HEK293 (cell line): ENCODE measurements around the gene KRTAP12-3.

Source experiments
- CTCF ChIA-PET: fragments of 350-600 bp; formaldehyde crosslinking; extraction: SDS; loops from one replicate; lab custom pipeline; 2021; ENCODE audit warnings: antibody characterized with exemption; lab: Yijun Ruan, JAX
- POLR2A ChIA-PET: fragments of 300-600 bp; formaldehyde crosslinking; extraction: SDS; loops from one replicate; lab custom pipeline; 2020; ENCODE audit warnings: antibody characterized with exemption, inconsistent platforms; lab: Yijun Ruan, JAX
- H3K27ac ChIP-seq: fragments of 200-500 bp; sonication (Bioruptor generic); 2 replicates; pipeline ENCODE4 v1.5.1; 2014; ENCODE audit warnings: low read depth, low read length, control low read depth, inconsistent platforms; ENCODE audit errors: extremely low read depth
- H3K36me3 ChIP-seq, 2 experiments: fragments of 200-500 bp in 1 of 2; sonication (Bioruptor generic) in 1 of 2; 1 replicate in 1 of 2; 2 replicates in 1 of 2; pipeline ENCODE4 v1.5.1; 2014 to 2017; ENCODE audit warnings: inconsistent platforms in 2 of 2, low read length in 2 of 2; ENCODE audit not compliant: control insufficient read depth in 2 of 2, insufficient read depth in 1 of 2
- H3K4me1 ChIP-seq: fragments of 200-500 bp; sonication (Bioruptor generic); 2 replicates; pipeline ENCODE4 v1.5.1; 2014; ENCODE audit warnings: mild to moderate bottlenecking, low read length, inconsistent platforms; ENCODE audit not compliant: control insufficient read depth, insufficient read depth
- H3K4me3 ChIP-seq: 2 replicates; pipeline ENCODE4 v1.5.1; 2011; ENCODE audit warnings: low read depth, mild to moderate bottlenecking, control low read depth, low read length, moderate library complexity
- H3K9me3 ChIP-seq: fragments of 200-500 bp; sonication (Bioruptor generic); 2 replicates; pipeline ENCODE4 v1.5.1; 2014; ENCODE audit warnings: low read depth, low read length, inconsistent platforms; ENCODE audit not compliant: control insufficient read depth, insufficient read depth
- HOXA7 ChIP-seq: sonication (generic); formaldehyde crosslinking; IDR thresholded peaks from 2 replicates; pipeline ENCODE4 v1.8.1; 2022; ENCODE audit warnings: missing genetic modification reagents, borderline replicate concordance
- ZEB2 ChIP-seq: fragments of 450-650 bp; formaldehyde crosslinking; IDR thresholded peaks from 2 replicates; pipeline ENCODE4 v1.5.1; 2016; ENCODE audit warnings: missing biosample characterization, missing genetic modification characterization
- ZIC2 ChIP-seq: fragments of 450-650 bp; formaldehyde crosslinking; IDR thresholded peaks from 2 replicates; pipeline ENCODE4 v1.5.1; 2016; ENCODE audit warnings: missing biosample characterization, missing genetic modification characterization
- ZNF112 ChIP-seq: fragments of 450-650 bp; formaldehyde crosslinking; IDR thresholded peaks from 2 replicates; pipeline ENCODE4 v1.5.0; 2017; ENCODE audit warnings: missing biosample characterization, missing genetic modification characterization
- ZNF114 ChIP-seq: fragments of 450-650 bp; formaldehyde crosslinking; IDR thresholded peaks from 2 replicates; pipeline ENCODE4 v1.5.0; 2017; ENCODE audit warnings: missing biosample characterization, missing genetic modification characterization
- ZNF169 ChIP-seq: fragments of 450-650 bp; formaldehyde crosslinking; IDR thresholded peaks from 2 replicates; pipeline ENCODE4 v1.5.1; 2016; ENCODE audit warnings: missing biosample characterization, missing genetic modification characterization
- ZNF280C ChIP-seq: fragments of 450-650 bp; formaldehyde crosslinking; IDR thresholded peaks from 2 replicates; pipeline ENCODE4 v1.5.1; 2016; ENCODE audit warnings: missing biosample characterization, missing genetic modification characterization
- ZNF302 ChIP-seq: fragments of 450-650 bp; formaldehyde crosslinking; IDR thresholded peaks from 2 replicates; pipeline ENCODE4 v1.5.1; 2016; ENCODE audit warnings: missing biosample characterization, missing genetic modification characterization, low read depth
- ZNF335 ChIP-seq: fragments of 450-650 bp; formaldehyde crosslinking; conservative IDR thresholded peaks from 2 replicates; pipeline ENCODE4 v1.5.1; 2016; ENCODE audit warnings: missing biosample characterization, missing genetic modification characterization
- ZNF350 ChIP-seq: fragments of 450-650 bp; formaldehyde crosslinking; IDR thresholded peaks from 2 replicates; pipeline ENCODE4 v1.5.0; 2017; ENCODE audit warnings: missing biosample characterization, mild to moderate bottlenecking, missing genetic modification characterization
- ZNF391 ChIP-seq: fragments of 450-650 bp; formaldehyde crosslinking; IDR thresholded peaks from 2 replicates; pipeline ENCODE4 v1.5.1; 2016; ENCODE audit warnings: low read depth, missing biosample characterization, missing genetic modification characterization, borderline replicate concordance
- ZNF416 ChIP-seq: fragments of 450-650 bp; formaldehyde crosslinking; IDR thresholded peaks from 2 replicates; pipeline ENCODE4 v1.5.1; 2016; ENCODE audit warnings: missing biosample characterization, missing genetic modification characterization
- ZNF544 ChIP-seq: fragments of 450-650 bp; formaldehyde crosslinking; IDR thresholded peaks from 2 replicates; pipeline ENCODE4 v1.5.0; 2017; ENCODE audit warnings: missing biosample characterization, missing genetic modification characterization
- ZNF600 ChIP-seq: fragments of 450-650 bp; formaldehyde crosslinking; IDR thresholded peaks from 2 replicates; pipeline ENCODE4 v1.5.1; 2016; ENCODE audit warnings: missing biosample characterization, missing genetic modification characterization
- ZNF645 ChIP-seq: fragments of 450-650 bp; formaldehyde crosslinking; IDR thresholded peaks from 2 replicates; pipeline ENCODE4; 2016; ENCODE audit warnings: missing biosample characterization, missing genetic modification characterization
- TF ChIP-seq, protein P1 (sequence below): fragments of 450-650 bp; formaldehyde crosslinking; IDR thresholded peaks from 2 replicates; pipeline ENCODE4 v1.5.1; 2016; ENCODE audit warnings: missing biosample characterization, missing genetic modification characterization
- TF ChIP-seq, protein P2 (sequence below): fragments of 450-650 bp; formaldehyde crosslinking; IDR thresholded peaks from 2 replicates; pipeline ENCODE4 v1.5.1; 2016; ENCODE audit warnings: missing biosample characterization, missing genetic modification characterization

Gene KRTAP12-3

DNA sequence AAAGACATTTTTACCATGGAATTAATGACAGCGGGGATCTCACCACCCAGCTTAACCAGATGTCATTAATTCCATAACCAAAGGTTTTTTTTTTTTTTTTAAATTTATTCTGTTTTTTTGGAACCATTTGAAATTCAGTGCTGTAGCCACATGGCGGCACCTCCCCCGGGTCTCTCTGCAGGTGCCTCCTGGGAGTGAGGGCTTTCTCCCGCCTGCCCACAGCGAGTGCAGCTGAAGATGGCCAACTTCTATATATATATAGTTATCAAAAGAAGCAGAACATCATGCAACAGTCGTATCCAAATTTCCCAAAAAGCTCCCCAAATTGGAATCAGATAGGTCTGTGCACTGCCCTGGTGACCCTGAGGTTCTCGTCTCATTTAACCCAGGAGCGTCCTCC, 42.3 kb upstream of the KRTAP12-3 start:
- H3K4me3 ChIP-seq, result no peak overlapping the region
- H3K36me3 ChIP-seq, result no peaks in the 10 kb centered on the region
- no peaks in the 10 kb centered on the region for H3K4me1 ChIP-seq
- TF ChIP-seq, protein P1, sequence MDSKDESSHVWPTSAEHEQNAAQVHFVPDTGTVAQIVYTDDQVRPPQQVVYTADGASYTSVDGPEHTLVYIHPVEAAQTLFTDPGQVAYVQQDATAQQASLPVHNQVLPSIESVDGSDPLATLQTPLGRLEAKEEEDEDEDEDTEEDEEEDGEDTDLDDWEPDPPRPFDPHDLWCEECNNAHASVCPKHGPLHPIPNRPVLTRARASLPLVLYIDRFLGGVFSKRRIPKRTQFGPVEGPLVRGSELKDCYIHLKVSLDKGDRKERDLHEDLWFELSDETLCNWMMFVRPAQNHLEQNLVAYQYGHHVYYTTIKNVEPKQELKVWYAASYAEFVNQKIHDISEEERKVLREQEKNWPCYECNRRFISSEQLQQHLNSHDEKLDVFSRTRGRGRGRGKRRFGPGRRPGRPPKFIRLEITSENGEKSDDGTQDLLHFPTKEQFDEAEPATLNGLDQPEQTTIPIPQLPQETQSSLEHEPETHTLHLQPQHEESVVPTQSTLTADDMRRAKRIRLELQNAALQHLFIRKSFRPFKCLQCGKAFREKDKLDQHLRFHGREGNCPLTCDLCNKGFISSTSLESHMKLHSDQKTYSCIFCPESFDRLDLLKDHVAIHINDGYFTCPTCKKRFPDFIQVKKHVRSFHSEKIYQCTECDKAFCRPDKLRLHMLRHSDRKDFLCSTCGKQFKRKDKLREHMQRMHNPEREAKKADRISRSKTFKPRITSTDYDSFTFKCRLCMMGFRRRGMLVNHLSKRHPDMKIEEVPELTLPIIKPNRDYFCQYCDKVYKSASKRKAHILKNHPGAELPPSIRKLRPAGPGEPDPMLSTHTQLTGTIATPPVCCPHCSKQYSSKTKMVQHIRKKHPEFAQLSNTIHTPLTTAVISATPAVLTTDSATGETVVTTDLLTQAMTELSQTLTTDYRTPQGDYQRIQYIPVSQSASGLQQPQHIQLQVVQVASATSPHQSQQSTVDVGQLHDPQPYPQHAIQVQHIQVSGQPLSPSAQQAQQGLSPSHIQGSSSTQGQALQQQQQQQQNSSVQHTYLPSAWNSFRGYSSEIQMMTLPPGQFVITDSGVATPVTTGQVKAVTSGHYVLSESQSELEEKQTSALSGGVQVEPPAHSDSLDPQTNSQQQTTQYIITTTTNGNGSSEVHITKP, result no peak
- TF ChIP-seq, protein P2, sequence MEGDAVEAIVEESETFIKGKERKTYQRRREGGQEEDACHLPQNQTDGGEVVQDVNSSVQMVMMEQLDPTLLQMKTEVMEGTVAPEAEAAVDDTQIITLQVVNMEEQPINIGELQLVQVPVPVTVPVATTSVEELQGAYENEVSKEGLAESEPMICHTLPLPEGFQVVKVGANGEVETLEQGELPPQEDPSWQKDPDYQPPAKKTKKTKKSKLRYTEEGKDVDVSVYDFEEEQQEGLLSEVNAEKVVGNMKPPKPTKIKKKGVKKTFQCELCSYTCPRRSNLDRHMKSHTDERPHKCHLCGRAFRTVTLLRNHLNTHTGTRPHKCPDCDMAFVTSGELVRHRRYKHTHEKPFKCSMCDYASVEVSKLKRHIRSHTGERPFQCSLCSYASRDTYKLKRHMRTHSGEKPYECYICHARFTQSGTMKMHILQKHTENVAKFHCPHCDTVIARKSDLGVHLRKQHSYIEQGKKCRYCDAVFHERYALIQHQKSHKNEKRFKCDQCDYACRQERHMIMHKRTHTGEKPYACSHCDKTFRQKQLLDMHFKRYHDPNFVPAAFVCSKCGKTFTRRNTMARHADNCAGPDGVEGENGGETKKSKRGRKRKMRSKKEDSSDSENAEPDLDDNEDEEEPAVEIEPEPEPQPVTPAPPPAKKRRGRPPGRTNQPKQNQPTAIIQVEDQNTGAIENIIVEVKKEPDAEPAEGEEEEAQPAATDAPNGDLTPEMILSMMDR (tag by site-specific recombination), result no peak
- TF ChIP-seq ZNF645 (tag by site-specific recombination) (no peak), HOXA7 (no peak), ZNF416 (tag by site-specific recombination) (no peak), ZNF112 (tag by site-specific recombination) (no peak), ZNF280C (no peak), ZNF350 (tag by site-specific recombination) (no peak), ZNF544 (tag by site-specific recombination) (no peak)
- CTCF ChIA-PET, result interaction anchor here (1.1 kb wide), 1 partner anchor 105 kb away, joined by 6 read pairs; no protein-coding TSS in a partner anchor
- H3K27ac ChIP-seq, result no peak overlapping the region
- POLR2A ChIA-PET, result no interaction called here
- H3K9me3 ChIP-seq, result no peaks in the 10 kb centered on the region

DNA sequence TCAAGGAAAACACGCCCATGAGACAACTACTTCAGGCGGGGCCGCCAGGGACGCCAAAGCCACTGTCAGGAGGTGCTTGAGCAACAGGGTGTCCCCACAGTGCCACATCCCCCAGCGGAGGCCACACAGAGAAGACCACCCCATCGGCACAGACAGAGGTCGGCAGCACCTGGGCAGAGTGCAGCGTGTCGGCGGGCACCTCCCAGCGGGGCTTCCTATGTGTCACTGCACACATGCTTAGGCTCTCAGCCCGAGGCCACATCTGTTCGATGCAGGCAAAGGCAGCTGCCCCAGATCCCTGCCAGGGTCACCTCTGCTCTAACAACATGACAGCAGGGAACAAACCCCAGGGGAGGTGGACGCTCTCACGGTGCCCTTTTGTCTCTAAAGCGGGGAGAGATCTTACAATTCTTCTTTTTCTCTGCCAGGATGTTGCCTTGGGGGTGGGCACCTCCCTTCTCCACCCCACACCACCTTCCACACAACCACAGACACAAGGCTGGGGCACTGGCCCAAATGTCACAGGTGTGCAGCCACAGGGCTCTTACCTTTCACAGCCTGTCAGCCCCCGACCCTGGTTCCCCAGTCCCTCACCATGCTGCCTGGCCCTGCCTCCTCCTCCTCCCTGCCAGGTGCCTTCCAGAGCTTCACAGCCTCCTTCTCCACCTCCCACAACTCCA, 41.7 kb upstream of the KRTAP12-3 start:
- Histone ChIP-seq H3K4me3 (no peak overlapping the region), H3K27ac (no peak overlapping the region), H3K9me3 (no peaks in the 10 kb centered on the region), H3K36me3 (no peaks in the 10 kb centered on the region), H3K4me1 (no peaks in the 10 kb centered on the region)
- CTCF ChIA-PET, result interaction anchor here (1.1 kb wide), 1 partner anchor 105 kb away, joined by 6 read pairs; no protein-coding TSS in a partner anchor
- POLR2A ChIA-PET, result no interaction called here
- TF ChIP-seq ZIC2 (tag by site-specific recombination) (peak; percentile 88), ZNF391 (tag by site-specific recombination) (no peak), ZEB2 (tag by site-specific recombination) (no peak)

DNA sequence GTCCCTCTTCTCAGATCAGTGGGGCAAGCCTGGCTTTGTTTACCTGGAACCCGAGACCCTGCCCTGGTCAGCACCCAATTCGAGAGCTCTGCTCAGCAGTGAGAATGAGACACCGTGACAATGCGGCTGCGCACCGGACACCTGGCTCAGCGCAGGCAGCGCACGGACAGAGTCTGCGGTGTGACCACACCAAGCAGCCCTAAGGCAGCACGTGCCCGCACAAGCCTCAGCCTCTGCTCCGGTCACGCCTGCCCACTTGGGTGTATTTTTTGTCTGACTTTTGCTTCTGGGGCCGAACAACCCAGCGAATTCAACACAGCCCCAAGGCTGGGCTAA, 41.2 kb upstream of the KRTAP12-3 start:
- Histone ChIP-seq H3K27ac (no peak overlapping the region), H3K9me3 (no peaks in the 10 kb centered on the region), H3K36me3 (no peaks in the 10 kb centered on the region), H3K4me3 (no peak overlapping the region), H3K4me1 (no peaks in the 10 kb centered on the region)
- ChIA-PET POLR2A (no interaction called here), CTCF (interaction anchor here (0.6 kb wide), 1 partner anchor 315 kb away, joined by 5 read pairs; no protein-coding TSS in a partner anchor)
- TF ChIP-seq ZNF335 (no peak), ZNF302 (no peak), ZNF600 (tag by site-specific recombination) (no peak), ZNF114 (no peak), ZNF169 (tag by site-specific recombination) (no peak)
